IMR-90 (cell line): ENCODE results near the gene CNOT6. TPM values are rescaled to one million over a fixed set of nuclear protein-coding genes. Genes with fewer than 3 reads are reported as not detected.

Source experiments
- ATAC-seq: fragments of 200-7000 bp; cut with Tn5 transposase; 2 replicates; pipeline ENCODE4 v1.9.1; 2020; ENCODE audit warnings: low read depth, mild to moderate bottlenecking, moderate library complexity
- BruUV-seq: library from RNA; stranded (reverse); fragments of 400-500 nt; replicated peaks from 2 replicates; lab custom pipeline; 2021; lab: Mats Ljungman, UMichigan
- CTCF ChIA-PET: fragments of 300-600 bp; formaldehyde crosslinking; extraction: SDS; loops from one replicate; lab custom pipeline; 2021; ENCODE audit warnings: antibody characterized with exemption; lab: Yijun Ruan, JAX
- POLR2A ChIA-PET: fragments of 300-600 bp; sonication (Branson Sonifier 250); formaldehyde crosslinking; loops from one replicate; lab custom pipeline; 2022; ENCODE audit warnings: antibody characterized with exemption; ENCODE audit not compliant: unreplicated experiment; lab: Charles Lee
- DNase-seq: peaks from one replicate; pipeline ENCODE4 v3.0.0; 2013
- H2AFZ ChIP-seq: replicated peaks from 2 replicates; pipeline ENCODE3; 2013; ENCODE audit warnings: low read length, mild to moderate bottlenecking; ENCODE audit not compliant: poor library complexity
- H2AK5ac ChIP-seq: 2 replicates; pipeline ENCODE4 v1.6.1; 2013; ENCODE audit warnings: low read depth, low read length, inconsistent platforms
- H2AK9ac ChIP-seq: replicated peaks from 2 replicates; pipeline ENCODE3; 2013; ENCODE audit warnings: mild to moderate bottlenecking, low read depth, low read length, moderate library complexity; ENCODE audit not compliant: poor library complexity
- H2BK120ac ChIP-seq: 2 replicates; pipeline ENCODE4 v1.6.1; 2013; ENCODE audit warnings: low read depth, low read length, inconsistent platforms
- H2BK15ac ChIP-seq: 3 replicates; pipeline ENCODE4 v1.6.1; 2013; ENCODE audit warnings: low read depth, low read length, inconsistent platforms
- H2BK20ac ChIP-seq: 2 replicates; pipeline ENCODE4 v1.6.1; 2013; ENCODE audit warnings: low read depth, mild to moderate bottlenecking, inconsistent platforms, low read length, moderate library complexity
- H2BK5ac ChIP-seq: 2 replicates; pipeline ENCODE4 v1.6.1; 2013; ENCODE audit warnings: mild to moderate bottlenecking, low read depth, low read length, inconsistent platforms; ENCODE audit not compliant: poor library complexity, severe bottlenecking
- H3K14ac ChIP-seq: replicated peaks from 2 replicates; pipeline ENCODE4 v1.6.1; 2013; ENCODE audit warnings: low read depth, low read length, inconsistent platforms
- H3K18ac ChIP-seq: 2 replicates; pipeline ENCODE4 v1.6.1; 2013; ENCODE audit warnings: low read depth, low read length, control low read depth
- H3K23ac ChIP-seq: 2 replicates; pipeline ENCODE4 v1.6.1; 2013; ENCODE audit warnings: low read depth, low read length, inconsistent platforms
- H3K27ac ChIP-seq: 2 replicates; pipeline ENCODE4 v1.5.1; 2013; ENCODE audit warnings: mild to moderate bottlenecking, control low read depth, low read length; ENCODE audit not compliant: insufficient read depth
- H3K27me3 ChIP-seq: 2 replicates; pipeline ENCODE4 v1.6.1; 2013; ENCODE audit warnings: low read length; ENCODE audit not compliant: control insufficient read depth, insufficient read depth
- H3K36me3 ChIP-seq: 2 replicates; pipeline ENCODE4 v1.6.1; 2013; ENCODE audit warnings: low read length, mixed read lengths; ENCODE audit not compliant: control insufficient read depth, insufficient read depth
- H3K4ac ChIP-seq: 2 replicates; pipeline ENCODE4 v1.6.1; 2013; ENCODE audit warnings: low read depth, low read length, inconsistent platforms
- H3K4me1 ChIP-seq: 2 replicates; pipeline ENCODE4 v1.6.1; 2013; ENCODE audit warnings: low read length, mixed read lengths; ENCODE audit not compliant: control insufficient read depth, insufficient read depth
- H3K4me2 ChIP-seq: 2 replicates; pipeline ENCODE4 v1.6.1; 2013; ENCODE audit warnings: low read depth, mild to moderate bottlenecking, control low read depth, low read length, moderate library complexity
- H3K4me3 ChIP-seq: 2 replicates; pipeline ENCODE4 v1.5.1; 2013; ENCODE audit warnings: low read depth, mild to moderate bottlenecking, control low read depth, low read length, moderate library complexity; ENCODE audit not compliant: insufficient read depth
- H3K56ac ChIP-seq: 2 replicates; pipeline ENCODE4 v1.6.1; 2013; ENCODE audit warnings: low read length, inconsistent platforms; ENCODE audit not compliant: insufficient read depth; ENCODE audit errors: extremely low read depth
- H3K79me1 ChIP-seq, 2 experiments: 2 replicates each; pipeline ENCODE4 v1.6.1; 2013; ENCODE audit warnings: low read length in 2 of 2, inconsistent platforms in 1 of 2, low read depth in 1 of 2
- H3K9ac ChIP-seq: 2 replicates; pipeline ENCODE4 v1.6.1; 2013; ENCODE audit warnings: low read depth, low read length, control low read depth
- H3K9me1 ChIP-seq: 2 replicates; pipeline ENCODE4 v1.6.1; 2013; ENCODE audit warnings: low read length, inconsistent platforms; ENCODE audit not compliant: insufficient read depth
- H3K9me3 ChIP-seq: 2 replicates; pipeline ENCODE4 v1.6.1; 2013; ENCODE audit warnings: low read length; ENCODE audit not compliant: control insufficient read depth, insufficient read depth
- H4K20me1 ChIP-seq: 2 replicates; pipeline ENCODE4 v1.6.1; 2013; ENCODE audit warnings: low read length, inconsistent platforms; ENCODE audit not compliant: insufficient read depth
- H4K5ac ChIP-seq: 2 replicates; pipeline ENCODE4 v1.6.1; 2013; ENCODE audit warnings: mild to moderate bottlenecking, low read depth, low read length, control low read depth
- H4K8ac ChIP-seq, 2 experiments: 2 replicates each; pipeline ENCODE4 v1.6.1; 2013; ENCODE audit warnings: low read depth in 2 of 2, low read length in 2 of 2, control low read depth in 1 of 2, inconsistent platforms in 1 of 2
- H4K91ac ChIP-seq: 2 replicates; pipeline ENCODE4 v1.6.1; 2013; ENCODE audit warnings: low read depth, low read length, inconsistent platforms; ENCODE audit not compliant: insufficient read depth
- CEBPB ChIP-seq: IDR thresholded peaks from 2 replicates; pipeline ENCODE4 v1.6.1; 2012; ENCODE audit warnings: low read depth, low read length, improper control_type of control experiment
- CHD1 ChIP-seq: IDR thresholded peaks from 2 replicates; pipeline ENCODE4 v1.6.1; 2012; ENCODE audit warnings: low read depth, low read length, improper control_type of control experiment
- ELK1 ChIP-seq: fragments of 150-350 bp; IDR thresholded peaks from 2 replicates; pipeline ENCODE4 v1.6.1; 2016; ENCODE audit warnings: low read depth, mild to moderate bottlenecking, low read length, moderate library complexity, borderline replicate concordance
- FOS ChIP-seq: fragments of 150-350 bp; IDR thresholded peaks from 2 replicates; pipeline ENCODE4 v1.6.1; 2016; ENCODE audit warnings: low read depth, low read length
- MXI1 ChIP-seq: IDR thresholded peaks from 2 replicates; pipeline ENCODE4 v1.6.1; 2012; ENCODE audit warnings: low read depth, mild to moderate bottlenecking, low read length, moderate library complexity, borderline replicate concordance
- NFE2L2 ChIP-seq: fragments of 150-350 bp; IDR thresholded peaks from 2 replicates; pipeline ENCODE4 v1.6.1; 2016; ENCODE audit warnings: low read depth, mild to moderate bottlenecking, low read length
- RAD21 ChIP-seq: IDR thresholded peaks from 2 replicates; pipeline ENCODE4 v1.6.1; 2012; ENCODE audit warnings: low read length, improper control_type of control experiment
- RFX5 ChIP-seq: IDR thresholded peaks from 2 replicates; pipeline ENCODE4 v1.8.0; 2012; ENCODE audit warnings: low read depth, mild to moderate bottlenecking, low read length, moderate library complexity
- SMC3 ChIP-seq: fragments of 150-350 bp; IDR thresholded peaks from 2 replicates; pipeline ENCODE4 v1.6.1; 2016; ENCODE audit warnings: low read depth, mild to moderate bottlenecking, antibody characterized with exemption, low read length, moderate library complexity
- WGBS, 2 experiments: methylation state at CpG; one replicate each; pipeline versions ENCODE4 v1.1.5 to v1.1.7; 2013; ENCODE audit warnings: missing lambda C conversion rate in 2 of 2; ENCODE audit not compliant: insufficient read length in 1 of 2; ENCODE audit errors: extremely low coverage in 2 of 2; 5-methylcytosine and 5-hydroxymethylcytosine counted together
- dilution Hi-C: fragments of 300-500 bp; cut with HindIII; formaldehyde crosslinking; loops from one replicate; pipeline ENCODE4 v1.14.3; 2018; ENCODE audit warnings: low sequenced_read_pairs; ENCODE audit not compliant: unreplicated experiment
- in situ Hi-C: fragments of 300-500 bp; cut with MboI; formaldehyde crosslinking; loops from 3 replicates; pipeline ENCODE4 v1.14.3; 2019; ENCODE audit warnings: low sequenced_read_pairs, inconsistent platforms, mixed read lengths
- intact Hi-C: fragments of 100-400 bp; cut with micrococcal nuclease; formaldehyde crosslinking; loops from 2 replicates; pipeline ENCODE4 v1.10.0; 2022
- polyA plus RNA-seq, 3 experiments: library from polyadenylated mRNA; depleted of rRNA; stranded (reverse); fragments of >200 nt; gene quantifications; 2 replicates each; pipeline ENCODE4 v1.2.3, GENCODE V29; 2012; ENCODE audit warnings: low replicate concordance in 1 of 3
- total RNA-seq: library from RNA; depleted of rRNA; stranded (reverse); fragments of >200 nt; gene quantifications from 2 replicates; pipeline ENCODE4 v1.2.3, GENCODE V29; 2012
- TF ChIP-seq, protein P1 (sequence below): conservative IDR thresholded peaks from 2 replicates; pipeline ENCODE4 v1.5.1; 2012; ENCODE audit warnings: mild to moderate bottlenecking, low read depth, low read length, improper control_type of control experiment

Gene CNOT6
- total and polyA plus RNA-seq, 2 of the 4 experiments (the other 2 are of a cell fraction): 9.7 to 10.8 TPM

DNA sequence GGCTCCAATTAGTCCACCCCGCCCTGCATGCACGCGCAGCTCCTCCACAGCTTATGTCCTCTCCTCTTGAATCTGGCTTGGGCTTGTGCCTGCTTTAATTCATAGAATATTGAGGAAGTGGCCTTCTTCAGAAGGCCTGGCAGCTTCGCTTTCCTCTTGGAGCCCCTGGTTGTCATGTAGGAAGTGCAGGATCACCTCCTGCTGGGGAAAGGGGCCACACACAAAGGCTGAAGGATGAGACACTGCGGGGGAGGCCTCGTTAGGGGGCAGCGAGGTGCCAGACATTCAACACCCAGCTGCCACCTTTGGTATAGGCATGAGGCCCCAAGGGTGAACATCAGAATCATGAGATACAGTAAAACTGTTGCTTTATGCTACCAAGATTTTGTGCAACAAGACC is 2.7 kb upstream of the CNOT6 start:
- no peak overlapping the region for H3K27ac ChIP-seq
- H3K9me3 ChIP-seq: peaks cover 3% of the 10 kb centered on the region; the same call in 1 of the 2 replicates
- no peak overlapping the region for H2AK5ac ChIP-seq
- no peak overlapping the region for H2AK9ac ChIP-seq
- H3K27me3 ChIP-seq: no peaks in the 10 kb centered on the region
- no peak overlapping the region for H2BK120ac ChIP-seq
- POLR2A ChIA-PET: interaction anchor here (0.6 kb wide), 1 partner anchor 1285 kb away, joined by 5 read pairs; no protein-coding TSS in a partner anchor
- no peak overlapping the region for H3K14ac ChIP-seq
- H3K4ac ChIP-seq: no peak overlapping the region
- H2BK20ac ChIP-seq: no peak overlapping the region
- ATAC-seq (no peak), DNase-seq (no peak)
- no peak overlapping the region for H2AFZ ChIP-seq
- H2BK15ac ChIP-seq: no peak overlapping the region
- H4K8ac ChIP-seq: no peak overlapping the region
- H3K79me1 ChIP-seq: peaks cover 10 to 14% of the 10 kb centered on the region in 2 experiments; a peak in 3 of 4 replicates
- H4K5ac ChIP-seq: no peak overlapping the region
- intact Hi-C loops (no loop called here), in situ Hi-C loops (no loop called here), dilution Hi-C loops (no loop called here)
- H4K20me1 ChIP-seq: peaks cover 13% of the 10 kb centered on the region; the same call in 1 of the 2 replicates
- no peak overlapping the region for H3K56ac ChIP-seq
- no TSS peak for BruUV-seq
- no peak overlapping the region for H3K4me2 ChIP-seq
- H3K4me1 ChIP-seq: peaks cover 6% of the 10 kb centered on the region
- H4K91ac ChIP-seq: no peak overlapping the region
- peaks cover 6% of the 10 kb centered on the region for H3K36me3 ChIP-seq
- no peak for TF ChIP-seq SMC3
- TF ChIP-seq FOS: no peak
- no peak for TF ChIP-seq NFE2L2
- TF ChIP-seq, protein P1, sequence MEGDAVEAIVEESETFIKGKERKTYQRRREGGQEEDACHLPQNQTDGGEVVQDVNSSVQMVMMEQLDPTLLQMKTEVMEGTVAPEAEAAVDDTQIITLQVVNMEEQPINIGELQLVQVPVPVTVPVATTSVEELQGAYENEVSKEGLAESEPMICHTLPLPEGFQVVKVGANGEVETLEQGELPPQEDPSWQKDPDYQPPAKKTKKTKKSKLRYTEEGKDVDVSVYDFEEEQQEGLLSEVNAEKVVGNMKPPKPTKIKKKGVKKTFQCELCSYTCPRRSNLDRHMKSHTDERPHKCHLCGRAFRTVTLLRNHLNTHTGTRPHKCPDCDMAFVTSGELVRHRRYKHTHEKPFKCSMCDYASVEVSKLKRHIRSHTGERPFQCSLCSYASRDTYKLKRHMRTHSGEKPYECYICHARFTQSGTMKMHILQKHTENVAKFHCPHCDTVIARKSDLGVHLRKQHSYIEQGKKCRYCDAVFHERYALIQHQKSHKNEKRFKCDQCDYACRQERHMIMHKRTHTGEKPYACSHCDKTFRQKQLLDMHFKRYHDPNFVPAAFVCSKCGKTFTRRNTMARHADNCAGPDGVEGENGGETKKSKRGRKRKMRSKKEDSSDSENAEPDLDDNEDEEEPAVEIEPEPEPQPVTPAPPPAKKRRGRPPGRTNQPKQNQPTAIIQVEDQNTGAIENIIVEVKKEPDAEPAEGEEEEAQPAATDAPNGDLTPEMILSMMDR: no peak
- no peak for TF ChIP-seq RAD21
- no peak for TF ChIP-seq CEBPB
- no peak for TF ChIP-seq CHD1
- no peak for TF ChIP-seq ELK1
- TF ChIP-seq MXI1: no peak
- TF ChIP-seq RFX5: no peak
- peaks cover 4% of the 10 kb centered on the region for H3K9me1 ChIP-seq
- H3K18ac ChIP-seq: no peak overlapping the region
- H3K9ac ChIP-seq: no peak overlapping the region
- no peak overlapping the region for H2BK5ac ChIP-seq
- no peak overlapping the region for H3K23ac ChIP-seq
- CTCF ChIA-PET: interaction anchor here (0.6 kb wide), 1 partner anchor 86 kb away, joined by 3 read pairs; no protein-coding TSS in a partner anchor
- no peak overlapping the region for H3K4me3 ChIP-seq
- WGBS, 2 experiments: no CpG with 5 or more reads among the region's 7 CpGs
